OCI-LY3 (cell line): ENCODE measurements around the gene RBMX.

Experiments
- CTCF ChIP-seq: fragments of 200-600, 300-600 bp; sonication (generic); IDR thresholded peaks from 2 replicates; pipeline ENCODE4 v1.5.1; 2014; ENCODE audit warnings: antibody characterized with exemption, low read length, low read depth
- EZH2phosphoT487 ChIP-seq: fragments of 200-600 bp; shearing (Covaris generic); IDR thresholded peaks from 2 replicates; pipeline ENCODE4 v1.6.1; 2018; ENCODE audit warnings: antibody characterized with exemption, mixed run types, low read depth

GRCh38 chrX:136847874-136848273 lies 32.7 kb downstream of the RBMX start:
- TF ChIP-seq CTCF (no peak), EZH2phosphoT487 (no peak)
